SW480 (cell line): Measurements from ENCODE around the gene TPT1.
"Not testable (repeated sequence)": the region's sequence is repeated elsewhere in the genome, so short reads cannot be mapped to it uniquely, and the experiment has no call there.

Experiments
- DNase-seq: peaks from one replicate; pipeline ENCODE4 v3.0.0-alpha.2; 2016; ENCODE audit warnings: low spot score

The TPT1 gene

GRCh38 chr13:45367358-45367757 is 26.4 kb upstream of the TPT1 start:
- peak; percentile 98 for DNase-seq

GRCh38 chr13:45365558-45365885 is 24.5 kb upstream of the TPT1 start:
- DNase-seq: no peak

GRCh38 chr13:45364876-45365557 is 24.0 kb upstream of the TPT1 start:
- no peak for DNase-seq

GRCh38 chr13:45362939-45363338 is 22.0 kb upstream of the TPT1 start:
- no peak for DNase-seq

- DNase-seq: peak; percentile 76
These were observed 20.7 kb upstream of the TPT1 start for GRCh38 chr13:45361596-45362206.

GRCh38 chr13:45356966-45357672 is 16.1 kb upstream of the TPT1 start:
- no peak for DNase-seq

GRCh38 chr13:45353895-45354294 is 12.9 kb upstream of the TPT1 start:
- DNase-seq: no peak

- no peak for DNase-seq
These were observed 11.0 kb upstream of the TPT1 start for GRCh38 chr13:45352031-45352430.

- DNase-seq: no peak
These were observed 9.2 kb upstream of the TPT1 start for GRCh38 chr13:45350152-45350551.

GRCh38 chr13:45349438-45349837 is 8.5 kb upstream of the TPT1 start:
- no peak for DNase-seq

- not testable (repeated sequence) for DNase-seq
These were observed 3.1 kb upstream of the TPT1 start for GRCh38 chr13:45344064-45344463.

- DNase-seq: not testable (repeated sequence)
These were observed 2.1 kb upstream of the TPT1 start for GRCh38 chr13:45343102-45343501.

- not testable (repeated sequence) for DNase-seq
These were observed 1.7 kb upstream of the TPT1 start for GRCh38 chr13:45342668-45343067.

GRCh38 chr13:45341799-45342500 is 967 bp upstream of the TPT1 start:
- peak; percentile 68 for DNase-seq

- DNase-seq: peak; percentile 88
These were observed 455 bp downstream of the TPT1 start for GRCh38 chr13:45340422-45341033.

- no peak for DNase-seq
These were observed 1.1 kb downstream of the TPT1 start for GRCh38 chr13:45339867-45340266.

- no peak for DNase-seq
These were observed 1.6 kb downstream of the TPT1 start for GRCh38 chr13:45339399-45339798.

GRCh38 chr13:45337803-45338202 is 3.2 kb downstream of the TPT1 start:
- no peak for DNase-seq

GRCh38 chr13:45337395-45337794 is 3.6 kb downstream of the TPT1 start:
- DNase-seq: no peak

GRCh38 chr13:45336025-45336800 is 4.8 kb downstream of the TPT1 start:
- DNase-seq: no peak

- DNase-seq: no peak
These were observed 5.5 kb downstream of the TPT1 start for GRCh38 chr13:45335397-45336024.
